Measurements from ENCODE around the gene FAM184A. TPM values are rescaled to one million over a fixed set of nuclear protein-coding genes. Genes with fewer than 3 reads are reported as not detected.

FAM184A gene
- total RNA-seq, 2 donors from 2014 or later = 205 to 216 TPM

DNA sequence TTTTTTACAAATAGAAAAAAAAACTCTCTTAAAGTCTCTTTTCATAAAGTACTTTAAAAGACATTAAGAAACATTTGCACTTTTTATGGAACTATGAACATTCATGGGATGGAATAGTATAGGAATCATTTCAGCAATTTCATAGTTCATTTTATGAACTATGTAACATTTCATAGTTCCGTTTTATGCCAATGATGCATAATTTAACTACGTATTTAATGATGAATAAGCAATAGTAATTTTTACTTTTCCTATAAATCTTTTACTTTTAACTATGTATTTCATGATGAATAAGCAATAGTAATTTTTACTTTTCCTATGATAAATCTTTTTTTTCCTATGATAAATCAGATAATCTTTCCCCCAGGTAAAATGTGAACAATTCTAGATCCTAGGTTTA is 47.7 kb downstream of the FAM184A start:
- 100% methylated on average over 1 of the region's 2 CpGs; no CpG with 5 or more reads in 1 of the 2 experiments for WGBS, 2 experiments (ENCODE audit: insufficient coverage in 1 of 2, insufficient read length in 1 of 2)
- Mint-ChIP-seq H3K4me1 (peaks cover 56% of the 10 kb centered on the region), H3K36me3 (ENCODE audit: low read depth) (peaks cover 3% of the 10 kb centered on the region), H3K4me3 (no peak overlapping the region), H3K9me3 (no peaks in the 10 kb centered on the region), H3K27me3 (ENCODE audit: insufficient read depth) (no peaks in the 10 kb centered on the region), H3K27ac (no peak overlapping the region)
- Histone ChIP-seq H3K27me3 (ENCODE audit: control insufficient read depth, insufficient read depth, low read length, poor library complexity, severe bottlenecking) (no peaks in the 10 kb centered on the region), H3K4me1 (ENCODE audit: control insufficient read depth, insufficient read depth, low read length) (peaks cover 41% of the 10 kb centered on the region), H3K4me3 (ENCODE audit: low read length) (no peak overlapping the region), H3K9me3 (ENCODE audit: control insufficient read depth, low read length) (no peaks in the 10 kb centered on the region), H3K27ac (ENCODE audit: low read depth, low read length) (no peak overlapping the region), H3K9ac (ENCODE audit: extremely low read depth, low read length, poor library complexity, severe bottlenecking) (no peak overlapping the region), H3K36me3 (ENCODE audit: control insufficient read depth, insufficient read depth, low read length) (peaks cover 27% of the 10 kb centered on the region)
- TF ChIP-seq, protein P1, sequence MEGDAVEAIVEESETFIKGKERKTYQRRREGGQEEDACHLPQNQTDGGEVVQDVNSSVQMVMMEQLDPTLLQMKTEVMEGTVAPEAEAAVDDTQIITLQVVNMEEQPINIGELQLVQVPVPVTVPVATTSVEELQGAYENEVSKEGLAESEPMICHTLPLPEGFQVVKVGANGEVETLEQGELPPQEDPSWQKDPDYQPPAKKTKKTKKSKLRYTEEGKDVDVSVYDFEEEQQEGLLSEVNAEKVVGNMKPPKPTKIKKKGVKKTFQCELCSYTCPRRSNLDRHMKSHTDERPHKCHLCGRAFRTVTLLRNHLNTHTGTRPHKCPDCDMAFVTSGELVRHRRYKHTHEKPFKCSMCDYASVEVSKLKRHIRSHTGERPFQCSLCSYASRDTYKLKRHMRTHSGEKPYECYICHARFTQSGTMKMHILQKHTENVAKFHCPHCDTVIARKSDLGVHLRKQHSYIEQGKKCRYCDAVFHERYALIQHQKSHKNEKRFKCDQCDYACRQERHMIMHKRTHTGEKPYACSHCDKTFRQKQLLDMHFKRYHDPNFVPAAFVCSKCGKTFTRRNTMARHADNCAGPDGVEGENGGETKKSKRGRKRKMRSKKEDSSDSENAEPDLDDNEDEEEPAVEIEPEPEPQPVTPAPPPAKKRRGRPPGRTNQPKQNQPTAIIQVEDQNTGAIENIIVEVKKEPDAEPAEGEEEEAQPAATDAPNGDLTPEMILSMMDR (conservative IDR thresholded peaks at IDR 0.05) = no peak
- no peak for DNase-seq

DNA sequence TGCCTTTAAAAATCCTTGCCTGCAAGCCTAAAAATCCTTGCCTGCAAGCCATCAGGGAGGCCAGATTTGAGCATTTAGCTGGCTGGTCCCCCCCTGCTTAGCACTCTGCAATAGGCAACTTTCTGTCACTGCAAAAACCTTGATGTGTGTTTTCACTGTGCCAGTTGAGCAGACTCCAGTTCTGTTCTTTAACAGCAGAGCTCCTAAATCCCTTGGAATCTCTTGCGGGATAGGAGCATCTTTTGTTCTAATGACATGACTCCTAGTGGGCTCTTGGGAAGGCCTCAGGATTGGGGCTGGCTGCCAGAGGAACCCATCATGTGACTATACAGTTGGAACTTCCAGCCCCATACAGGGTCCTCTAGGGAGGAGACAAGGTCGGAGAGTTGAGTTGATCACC is 50.4 kb downstream of the FAM184A start:
- Mint-ChIP-seq H3K27me3 (ENCODE audit: insufficient read depth) (no peaks in the 10 kb centered on the region), H3K4me3 (peak overlapping the region; percentile 33), H3K36me3 (ENCODE audit: low read depth) (peaks cover 3% of the 10 kb centered on the region), H3K4me1 (peaks cover 56% of the 10 kb centered on the region), H3K27ac (peak overlapping the region; percentile 94), H3K9me3 (no peaks in the 10 kb centered on the region)
- Histone ChIP-seq H3K9ac (ENCODE audit: extremely low read depth, low read length, poor library complexity, severe bottlenecking) (peak overlapping the region; percentile 62), H3K27me3 (ENCODE audit: control insufficient read depth, insufficient read depth, low read length, poor library complexity, severe bottlenecking) (no peaks in the 10 kb centered on the region), H3K9me3 (ENCODE audit: control insufficient read depth, low read length) (no peaks in the 10 kb centered on the region), H3K4me1 (ENCODE audit: control insufficient read depth, insufficient read depth, low read length) (peaks cover 39% of the 10 kb centered on the region), H3K27ac (ENCODE audit: low read depth, low read length) (no peak overlapping the region), H3K4me3 (ENCODE audit: low read length) (peak overlapping the region; percentile 70), H3K36me3 (ENCODE audit: control insufficient read depth, insufficient read depth, low read length) (peaks cover 34% of the 10 kb centered on the region)
- WGBS, 2 experiments (ENCODE audit: insufficient coverage in 1 of 2, insufficient read length in 1 of 2) = 70 to 76% methylated on average over 1 to 2 of the region's 2 CpGs
- TF ChIP-seq, protein P1 (conservative IDR thresholded peaks at IDR 0.05) = no peak
- DNase-seq = no peak

DNA sequence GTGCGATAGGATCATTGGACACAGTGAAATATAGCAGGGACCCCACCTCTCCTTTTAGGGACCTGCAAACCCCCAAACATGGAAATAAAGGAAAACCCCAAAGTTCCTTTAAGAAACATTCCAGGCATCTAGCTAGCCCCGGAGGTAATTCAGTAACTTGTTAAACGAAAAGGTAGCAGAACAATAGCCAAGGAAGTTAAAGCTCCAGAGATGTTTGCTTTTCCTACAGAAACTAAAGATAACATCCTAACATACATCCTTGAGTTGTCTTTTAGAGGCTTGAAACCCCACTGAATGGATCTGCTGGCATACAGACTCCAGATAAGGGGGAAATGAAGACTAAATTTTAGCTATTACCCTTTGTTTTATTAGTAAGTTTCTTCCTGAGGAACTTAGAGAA is 51.0 kb downstream of the FAM184A start:
- peak overlapping the region; percentile 97 for H3K27ac Mint-ChIP-seq
- peaks cover 6% of the 10 kb centered on the region for H3K36me3 Mint-ChIP-seq (ENCODE audit: low read depth)
- Histone ChIP-seq H3K4me1 (ENCODE audit: control insufficient read depth, insufficient read depth, low read length) (peaks cover 39% of the 10 kb centered on the region), H3K9me3 (ENCODE audit: control insufficient read depth, low read length) (no peaks in the 10 kb centered on the region), H3K27me3 (ENCODE audit: control insufficient read depth, insufficient read depth, low read length, poor library complexity, severe bottlenecking) (no peaks in the 10 kb centered on the region), H3K4me3 (ENCODE audit: low read length) (peak overlapping the region; percentile 70), H3K27ac (ENCODE audit: low read depth, low read length) (peak overlapping the region; percentile 25), H3K36me3 (ENCODE audit: control insufficient read depth, insufficient read depth, low read length) (peaks cover 39% of the 10 kb centered on the region), H3K9ac (ENCODE audit: extremely low read depth, low read length, poor library complexity, severe bottlenecking) (peak overlapping the region; percentile 62)
- TF ChIP-seq, protein P1 (conservative IDR thresholded peaks at IDR 0.05) = no peak
- 21% methylated on average over 3 of the region's 3 CpGs; no CpG with 5 or more reads in 1 of the 2 experiments for WGBS, 2 experiments (ENCODE audit: insufficient coverage in 1 of 2, insufficient read length in 1 of 2)
- no peak for DNase-seq
- peak overlapping the region; percentile 33 for H3K4me3 Mint-ChIP-seq
- no peaks in the 10 kb centered on the region for H3K9me3 Mint-ChIP-seq
- H3K27me3 Mint-ChIP-seq (ENCODE audit: insufficient read depth) = no peaks in the 10 kb centered on the region
- peaks cover 59% of the 10 kb centered on the region for H3K4me1 Mint-ChIP-seq

Data from endodermal cell (in vitro differentiated cells).